Vagina (tissue), 2 donors: ENCODE data around the gene USP25.

Source experiments
- POLR2A ChIP-seq, 2 donors: fragments of 450-650 bp; IDR thresholded peaks; one replicate each; pipeline ENCODE4 v1.6.1; 2017; ENCODE audit warnings: antibody characterized with exemption in 2 of 2, mild to moderate bottlenecking in 2 of 2, moderate library complexity in 2 of 2
- POLR2AphosphoS5 ChIP-seq, 2 donors: sonication (generic); formaldehyde crosslinking; IDR thresholded peaks; one replicate each; pipeline ENCODE4 v1.9.0; 2017; ENCODE audit warnings: antibody characterized with exemption in 2 of 2, mild to moderate bottlenecking in 2 of 2, low read depth in 1 of 2; ENCODE audit not compliant: insufficient read depth in 1 of 2
- TF ChIP-seq, protein P1 (sequence below), 3 experiments: fragments of 450-650 bp in 2 of 3; fragments of 200-600 bp in 1 of 3; sonication (generic) in 1 of 3; IDR thresholded peaks; one replicate each; pipeline ENCODE4 v1.5.1; 2017 to 2019; ENCODE audit warnings: antibody characterized with exemption in 3 of 3, mild to moderate bottlenecking in 2 of 3, moderate library complexity in 2 of 3

GRCh38 chr21:15749082-15749860 is 19.5 kb downstream of the USP25 start:
- TF ChIP-seq POLR2AphosphoS5 (IDR thresholded peaks at IDR 0.05; ENCODE audit: insufficient read depth in 1 of 2, low read depth in 1 of 2) (no peak), POLR2A (IDR thresholded peaks at IDR 0.05) (no peak)
- TF ChIP-seq, protein P1, sequence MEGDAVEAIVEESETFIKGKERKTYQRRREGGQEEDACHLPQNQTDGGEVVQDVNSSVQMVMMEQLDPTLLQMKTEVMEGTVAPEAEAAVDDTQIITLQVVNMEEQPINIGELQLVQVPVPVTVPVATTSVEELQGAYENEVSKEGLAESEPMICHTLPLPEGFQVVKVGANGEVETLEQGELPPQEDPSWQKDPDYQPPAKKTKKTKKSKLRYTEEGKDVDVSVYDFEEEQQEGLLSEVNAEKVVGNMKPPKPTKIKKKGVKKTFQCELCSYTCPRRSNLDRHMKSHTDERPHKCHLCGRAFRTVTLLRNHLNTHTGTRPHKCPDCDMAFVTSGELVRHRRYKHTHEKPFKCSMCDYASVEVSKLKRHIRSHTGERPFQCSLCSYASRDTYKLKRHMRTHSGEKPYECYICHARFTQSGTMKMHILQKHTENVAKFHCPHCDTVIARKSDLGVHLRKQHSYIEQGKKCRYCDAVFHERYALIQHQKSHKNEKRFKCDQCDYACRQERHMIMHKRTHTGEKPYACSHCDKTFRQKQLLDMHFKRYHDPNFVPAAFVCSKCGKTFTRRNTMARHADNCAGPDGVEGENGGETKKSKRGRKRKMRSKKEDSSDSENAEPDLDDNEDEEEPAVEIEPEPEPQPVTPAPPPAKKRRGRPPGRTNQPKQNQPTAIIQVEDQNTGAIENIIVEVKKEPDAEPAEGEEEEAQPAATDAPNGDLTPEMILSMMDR (IDR thresholded peaks at IDR 0.05) = no peak
